ENCODE results near the gene SYT1.

- TF ChIP-seq POLR2A (IDR thresholded peaks at IDR 0.05; ENCODE audit: low read depth, low read length) = no peak
- no peak for TF ChIP-seq POLR2AphosphoS5 (IDR thresholded peaks at IDR 0.05; ENCODE audit: low read depth, low read length)
These were observed 545.0 kb downstream of the SYT1 start for GRCh38 chr12:79409562-79409961.

Data from GM12892 (cell line).